Hematopoietic multipotent progenitor cell treated with erythropoietin and hydrocortisone succinate and interleukin-3 and kit ligand, for 6 days (in vitro differentiated cells): ENCODE data around the gene NUDT19.
A peak's percentile ranks its signal among the peaks of the same experiment; 100 is the strongest.
"Not testable (repeated sequence)": the region's sequence is repeated elsewhere in the genome, so short reads cannot be mapped to it uniquely, and the experiment has no call there.

ENCODE experiments used
- DNase-seq: peaks from one replicate; pipeline ENCODE4 v3.0.0-alpha.2; 2015

The NUDT19 gene

GRCh38 chr19:32716203-32716602 is 24.6 kb downstream of the NUDT19 start:
- not testable (repeated sequence) for DNase-seq

- no peak for DNase-seq
These were observed 25.9 kb downstream of the NUDT19 start for GRCh38 chr19:32717496-32717895.

DNA sequence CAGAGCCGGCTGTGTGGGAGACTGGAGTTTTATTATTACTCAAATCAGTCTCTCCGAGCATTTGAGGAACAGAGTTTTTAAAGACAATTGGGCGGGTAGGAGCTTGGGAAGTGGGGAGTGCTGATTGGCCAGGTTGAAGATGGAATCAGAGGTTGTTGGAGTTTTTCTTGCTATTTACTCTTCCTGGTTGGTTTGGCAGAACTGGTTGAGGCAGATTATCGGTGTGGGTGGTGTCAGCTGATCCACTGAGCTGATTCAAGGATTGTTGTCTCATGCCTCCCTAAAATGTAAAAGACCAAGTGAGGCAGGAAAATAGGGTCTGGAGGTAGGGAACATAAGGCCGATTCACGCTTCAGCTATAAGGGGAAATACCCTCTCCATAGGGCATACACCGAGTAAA is 26.7 kb downstream of the NUDT19 start:
- DNase-seq, result peak; percentile 28

GRCh38 chr19:32719611-32720059 is 28.0 kb downstream of the NUDT19 start, which contains the start of gene TDRD12:
Gene TDRD12, plus strand, starts transcription at chr19:32719767. Its CDS starts 306 bp downstream, at chr19:32720073.
- no peak for DNase-seq

GRCh38 chr19:32720216-32720935 is 28.8 kb downstream of the NUDT19 start:
- DNase-seq, result no peak

GRCh38 chr19:32720936-32721250 is 29.3 kb downstream of the NUDT19 start:
- DNase-seq, result no peak

GRCh38 chr19:32735936-32736335 is 44.3 kb downstream of the NUDT19 start:
- no peak for DNase-seq

GRCh38 chr19:32743021-32743420 is 51.4 kb downstream of the NUDT19 start:
- no peak for DNase-seq

- no peak for DNase-seq
These were observed 51.8 kb downstream of the NUDT19 start for GRCh38 chr19:32743447-32743846.

DNA sequence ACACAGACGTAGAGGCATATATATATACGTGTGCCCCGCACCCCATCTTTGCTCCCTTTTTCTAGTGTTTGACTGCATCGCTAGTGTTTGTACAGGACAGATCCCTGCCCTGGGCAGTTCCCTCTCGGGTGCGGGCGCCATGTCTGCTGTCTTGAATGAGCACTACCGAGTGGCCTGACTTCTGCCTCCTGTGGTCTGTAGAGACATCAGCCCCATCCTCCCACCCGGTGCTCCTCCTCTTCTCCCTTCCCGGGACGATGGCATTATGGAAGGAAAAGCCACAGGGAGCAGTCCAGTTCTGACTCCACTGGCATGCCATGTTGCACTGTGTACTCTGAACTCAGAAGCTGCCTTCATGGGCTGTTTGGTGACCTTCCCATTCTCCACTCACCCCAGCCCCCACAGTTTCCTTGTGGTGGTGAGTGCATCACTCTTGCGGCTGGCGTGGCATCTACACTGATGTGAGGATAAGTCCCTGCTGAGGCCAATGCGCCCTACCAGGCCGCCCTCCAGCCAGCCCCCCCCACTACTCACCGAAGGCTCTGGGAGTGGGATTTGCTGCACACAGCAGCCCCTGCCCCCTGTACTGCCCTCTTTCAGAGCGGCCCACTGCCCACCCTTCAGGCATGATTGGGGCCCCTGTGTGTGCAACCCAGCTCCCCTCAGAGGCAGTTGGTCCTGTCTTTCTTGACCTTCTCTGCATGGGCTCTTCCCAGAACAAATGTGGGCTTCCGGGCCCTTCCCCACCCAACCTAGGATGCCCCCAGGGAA is 53.1 kb downstream of the NUDT19 start:
- DNase-seq, result no peak

- not testable (repeated sequence) for DNase-seq
These were observed 54.1 kb downstream of the NUDT19 start for GRCh38 chr19:32745594-32746251.

DNA sequence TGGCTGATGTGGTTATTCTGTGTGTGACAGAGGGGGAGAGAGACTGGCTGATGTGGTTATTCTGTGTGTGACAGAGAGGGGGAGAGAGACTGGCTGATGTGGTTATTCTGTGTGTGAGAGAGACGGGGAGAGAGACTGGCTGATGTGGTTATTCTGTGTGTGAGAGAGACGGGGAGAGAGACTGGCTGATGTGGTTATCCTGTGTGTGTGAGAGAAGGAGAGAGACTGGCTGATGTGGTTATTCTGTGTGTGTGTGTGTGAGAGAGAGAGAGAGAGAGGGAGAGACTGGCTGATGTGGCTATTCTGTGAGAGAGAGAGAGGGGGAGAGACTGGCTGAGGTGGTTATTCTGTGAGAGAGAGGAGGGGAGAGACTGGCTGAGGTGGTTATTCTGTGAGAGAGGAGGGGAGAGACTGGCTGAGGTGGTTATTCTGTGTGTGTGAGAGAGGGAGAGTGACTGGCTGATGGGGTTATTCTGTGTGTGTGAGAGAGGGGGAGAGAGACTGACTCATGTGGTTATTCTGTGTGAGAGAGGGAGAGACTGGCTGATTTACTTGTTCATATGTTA is 55.1 kb downstream of the NUDT19 start:
- DNase-seq, result peak; percentile 7

DNA sequence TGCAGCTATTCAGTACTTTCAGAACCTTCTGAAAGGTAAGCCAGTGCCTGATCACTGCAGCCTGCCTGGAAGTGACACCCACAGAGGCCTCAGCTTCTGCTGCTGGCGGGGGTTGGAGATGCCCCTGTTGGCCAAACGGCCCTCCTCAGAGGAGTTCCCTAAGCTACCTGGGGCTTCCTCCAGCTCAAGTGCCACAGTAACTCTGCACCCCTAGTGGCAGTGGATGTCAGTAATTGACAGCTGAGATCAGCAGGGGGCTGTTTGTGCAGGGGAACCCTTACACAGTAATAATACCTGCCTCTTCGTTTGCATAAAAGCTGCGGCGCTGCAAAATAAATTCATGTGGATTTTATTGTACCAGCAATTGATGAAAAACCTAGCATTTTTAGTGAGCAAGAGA is 56.9 kb downstream of the NUDT19 start:
- DNase-seq, result peak; percentile 53

DNA sequence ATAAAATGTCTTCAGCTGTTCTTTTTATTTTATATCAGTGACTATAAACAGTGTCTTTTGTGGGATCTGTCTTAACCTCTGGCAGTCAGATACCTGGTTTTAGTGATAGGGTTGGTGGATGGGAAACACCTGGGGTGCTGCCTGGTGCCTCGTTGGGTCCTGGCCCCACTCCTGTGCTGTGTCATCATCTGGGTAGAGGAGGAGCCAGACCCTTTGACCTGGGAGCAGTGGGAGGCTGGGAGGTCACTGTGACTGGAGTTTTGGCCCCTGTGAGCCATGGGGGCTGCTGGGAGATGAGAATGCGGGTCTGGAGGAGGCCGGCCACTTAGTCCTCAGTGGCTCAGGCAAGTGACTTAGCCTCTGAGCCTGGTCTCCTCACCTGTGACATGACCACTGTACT is 57.3 kb downstream of the NUDT19 start:
- DNase-seq, result no peak

DNA sequence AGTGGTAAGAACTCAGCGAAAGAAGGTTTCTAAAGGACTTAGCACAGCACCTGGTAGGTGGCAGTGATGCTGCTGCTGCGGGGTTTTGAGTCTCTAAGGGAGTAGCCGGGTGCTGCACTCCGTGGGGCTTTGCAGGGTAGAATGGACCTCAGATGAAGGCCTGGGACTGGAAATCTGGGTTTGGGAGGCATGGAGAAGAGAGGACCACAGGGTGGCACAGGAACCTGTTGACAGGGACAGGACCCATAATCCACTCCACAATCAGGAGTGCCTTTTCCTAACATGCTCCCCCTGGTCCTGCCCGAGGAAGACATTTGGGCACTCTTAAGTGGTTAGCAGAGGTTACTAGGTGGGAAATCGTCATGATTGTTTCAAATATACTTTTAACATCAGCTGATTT is 57.7 kb downstream of the NUDT19 start:
- no peak for DNase-seq

GRCh38 chr19:32750441-32751055 is 58.9 kb downstream of the NUDT19 start:
- DNase-seq, result peak; percentile 58

DNA sequence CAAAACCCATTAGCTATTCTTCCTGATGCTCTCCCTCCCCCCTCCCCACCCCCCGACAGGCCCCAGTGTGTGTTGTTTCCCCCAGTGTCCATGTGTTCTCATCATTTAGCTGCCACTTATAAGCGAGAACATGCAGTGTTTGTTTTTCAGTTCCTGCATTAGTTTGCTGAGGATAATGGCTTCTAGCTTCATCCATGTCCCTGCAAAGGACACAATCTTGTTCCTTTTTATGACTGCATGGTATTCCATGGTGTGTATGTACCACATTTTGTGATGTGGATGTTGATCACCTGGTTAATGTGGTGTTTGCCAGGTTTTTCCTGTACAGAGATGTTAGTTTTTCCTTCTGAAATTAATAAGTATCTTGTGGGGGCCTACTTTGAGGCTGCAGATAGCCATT is 59.4 kb downstream of the NUDT19 start:
- no peak for DNase-seq

DNA sequence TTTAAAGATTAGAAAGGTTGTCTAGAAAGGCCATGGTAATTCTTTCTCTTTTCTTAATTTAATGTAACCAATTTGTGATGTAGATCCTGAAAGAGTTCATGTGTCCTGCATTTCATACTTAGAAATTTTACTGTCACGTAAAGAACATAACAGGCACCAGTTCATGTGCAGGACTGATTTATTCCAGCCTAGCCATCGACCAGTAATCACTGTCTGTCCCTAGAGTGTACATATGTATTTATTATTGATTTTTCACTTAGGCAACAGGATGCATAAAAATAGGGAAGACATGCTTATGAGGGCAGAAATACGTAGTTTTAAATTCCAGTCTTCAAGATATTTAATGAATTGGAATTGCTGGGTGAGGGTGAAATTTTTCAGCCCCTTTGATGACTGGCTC is 65.6 kb downstream of the NUDT19 start:
- DNase-seq, result no peak
